Tibial nerve (tissue), 4 donors: ENCODE results near the gene N4BP2L1.

Source experiments
- CTCF ChIP-seq, 5 experiments: fragments of 200-600 bp in 3 of 5; fragments of 450-650 bp in 2 of 5; sonication (generic) in 3 of 5; IDR thresholded peaks; one replicate each; pipeline ENCODE4 v1.5.1; 2016 to 2019; ENCODE audit warnings: antibody characterized with exemption in 5 of 5, mild to moderate bottlenecking in 3 of 5, moderate library complexity in 2 of 5
- EP300 ChIP-seq, 2 donors: sonication (generic); formaldehyde crosslinking; IDR thresholded peaks; one replicate each; pipeline ENCODE4 v1.6.1; 2017; ENCODE audit warnings: antibody characterized with exemption in 2 of 2, mild to moderate bottlenecking in 1 of 2
- POLR2A ChIP-seq, 2 donors: fragments of 450-650 bp; IDR thresholded peaks; one replicate each; pipeline ENCODE4 v1.6.1; 2017; ENCODE audit warnings: antibody characterized with exemption in 2 of 2, mild to moderate bottlenecking in 2 of 2, moderate library complexity in 2 of 2

DNA sequence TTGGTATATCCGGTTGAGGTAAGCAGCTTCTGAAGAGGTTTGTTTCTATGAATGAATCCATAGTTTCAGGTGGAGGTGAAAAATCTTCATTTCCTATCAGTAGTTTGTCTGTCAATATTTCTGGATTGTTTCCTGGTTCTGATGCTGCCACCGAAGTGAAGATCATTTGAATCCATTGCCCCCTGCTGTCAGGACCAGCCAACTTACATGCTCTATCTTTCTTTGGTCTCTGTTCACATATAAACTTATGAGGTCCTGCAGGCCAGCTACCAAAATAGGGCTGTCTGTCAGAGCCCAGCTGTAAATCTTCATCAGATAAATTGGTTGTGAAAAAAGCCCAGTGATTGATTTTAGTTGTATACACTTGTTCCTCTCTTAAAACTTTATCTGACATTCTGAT is 15.2 kb upstream of the N4BP2L1 start:
- TF ChIP-seq CTCF (IDR thresholded peaks at IDR 0.05) = peak in 2 of 5 experiments; percentile 16 to 21
- TF ChIP-seq POLR2A (IDR thresholded peaks at IDR 0.05) = no peak
- TF ChIP-seq EP300 (IDR thresholded peaks at IDR 0.05) = no peak
